NCI-H748 treated with DMSO at 0.1 percent for 48 hours (cell line): ENCODE results near the gene AFG1L.
"Not testable (repeated sequence)": the region's sequence is repeated elsewhere in the genome, so short reads cannot be mapped to it uniquely, and the experiment has no call there.

Experiments used
- DNase-seq: peaks from one replicate; lab custom pipeline; 2025; lab: John Stamatoyannopoulos, UW

AFG1L gene

DNA sequence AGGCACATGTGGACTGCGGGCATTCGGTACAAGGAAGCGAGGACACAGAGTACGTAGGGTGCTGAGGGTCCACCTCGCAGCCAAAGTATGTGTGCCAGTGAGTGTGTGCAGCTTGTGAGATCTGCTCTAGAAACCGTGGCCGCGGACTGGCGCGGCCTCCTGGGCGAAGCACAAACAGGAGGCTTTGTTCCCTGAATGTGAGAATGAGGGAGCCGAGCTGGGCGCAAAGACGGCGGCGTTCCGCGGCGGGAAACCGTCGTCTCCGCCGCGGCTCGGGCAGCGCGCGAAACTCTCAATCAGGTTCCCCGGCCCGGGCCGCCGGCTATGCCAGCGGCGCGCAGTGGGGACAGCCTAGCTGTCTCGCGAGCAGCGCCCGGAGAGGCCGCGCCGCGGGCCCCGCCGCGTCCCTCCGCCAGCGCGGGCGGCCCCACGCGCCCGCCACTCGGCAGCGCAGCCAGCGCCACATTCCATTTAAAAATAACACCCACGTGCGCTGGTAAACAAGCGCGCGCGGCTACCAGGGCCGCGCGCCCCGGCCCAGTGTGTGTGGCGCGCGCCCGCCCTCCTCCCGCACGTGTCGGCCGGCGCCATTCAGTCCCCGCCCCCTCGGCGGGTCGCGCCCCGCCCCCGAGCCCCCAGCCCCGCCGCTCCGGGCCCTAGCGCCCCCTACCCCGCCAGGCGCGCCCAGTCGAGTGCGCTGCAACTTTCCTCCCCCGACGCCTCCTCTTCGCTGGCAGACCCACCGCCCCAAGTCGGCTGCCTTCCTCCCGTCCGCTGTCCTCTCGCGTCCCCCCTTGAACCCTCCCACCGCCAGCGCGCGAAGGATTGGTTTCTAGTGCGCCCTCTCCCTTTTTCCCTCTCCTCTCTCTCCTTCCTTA, 262.9 kb downstream of the AFG1L start:
- peak; percentile 80 for DNase-seq

DNA sequence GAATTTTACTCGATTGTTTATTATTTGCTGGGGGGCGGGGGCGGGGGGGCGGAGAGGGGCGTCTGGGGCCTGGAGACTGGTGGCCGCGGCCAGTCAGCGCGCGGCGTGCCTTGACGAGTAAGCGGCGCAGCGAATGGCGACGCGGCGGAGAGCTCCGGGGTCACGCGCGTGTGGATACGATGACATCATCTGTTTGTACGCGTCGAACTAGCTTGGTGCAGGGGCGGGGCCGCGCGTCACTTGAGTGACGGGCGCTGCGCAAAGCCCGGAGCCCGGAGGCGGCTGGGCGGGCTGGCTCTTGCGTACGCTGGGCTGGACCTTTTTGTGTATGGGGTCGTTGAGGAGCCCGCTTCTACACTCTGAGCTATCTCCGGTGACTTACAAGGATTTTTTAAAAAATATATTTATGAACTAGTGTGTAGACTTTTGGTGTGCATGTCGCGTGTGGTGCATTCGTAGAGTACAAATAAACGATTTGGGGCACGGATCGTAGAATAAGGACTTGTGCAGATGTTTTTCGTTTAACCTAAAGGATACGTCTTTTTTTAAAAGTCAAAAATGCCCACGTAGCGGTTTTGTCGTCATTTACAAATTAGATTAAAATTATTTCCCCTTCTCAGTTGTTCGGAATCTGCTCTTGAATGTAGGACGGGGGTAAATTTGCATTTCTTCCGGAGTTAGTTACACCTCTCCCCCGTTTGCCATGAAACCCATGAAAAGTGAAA, 263.7 kb downstream of the AFG1L start:
- DNase-seq: peak; percentile 97

DNA sequence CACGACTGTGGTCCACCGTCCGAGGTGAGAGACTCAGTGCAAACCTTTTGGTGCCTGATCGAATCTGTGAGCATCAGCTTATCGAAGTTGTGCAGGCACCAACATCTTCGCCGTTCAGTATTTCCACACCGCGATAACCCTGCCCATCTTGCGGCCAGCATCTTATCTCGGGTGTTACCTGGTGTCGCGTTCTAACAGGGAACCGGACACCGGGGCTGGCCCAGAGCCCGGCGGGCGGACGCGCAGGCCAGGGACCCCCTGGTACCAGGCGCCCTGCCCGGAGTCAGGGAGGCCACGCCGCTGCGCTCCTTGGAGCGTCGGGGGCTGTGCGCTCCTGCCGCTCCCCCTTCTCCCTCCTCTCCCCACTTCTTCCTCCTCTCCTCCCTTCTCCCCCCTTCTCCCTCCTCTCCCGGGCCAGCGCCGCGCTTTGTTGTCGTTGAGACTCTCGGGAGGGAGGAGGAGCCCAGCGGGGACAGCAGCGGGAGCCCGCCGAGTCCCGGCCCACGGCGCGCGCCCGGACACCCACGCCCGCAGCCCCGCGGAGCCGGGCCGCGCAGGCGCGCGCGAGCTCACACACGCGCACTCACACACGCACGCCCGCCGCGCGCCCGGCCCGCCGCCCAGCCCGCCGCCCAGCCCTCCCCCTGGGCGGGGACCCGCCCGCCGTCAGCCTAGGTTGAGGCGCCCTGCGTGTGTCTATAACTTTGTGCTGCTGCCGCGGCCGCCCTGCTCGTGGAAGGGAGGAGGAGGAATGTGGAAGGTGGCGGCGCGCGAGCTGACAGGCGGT, 264.4 kb downstream of the AFG1L start:
- DNase-seq: peak; percentile 78

DNA sequence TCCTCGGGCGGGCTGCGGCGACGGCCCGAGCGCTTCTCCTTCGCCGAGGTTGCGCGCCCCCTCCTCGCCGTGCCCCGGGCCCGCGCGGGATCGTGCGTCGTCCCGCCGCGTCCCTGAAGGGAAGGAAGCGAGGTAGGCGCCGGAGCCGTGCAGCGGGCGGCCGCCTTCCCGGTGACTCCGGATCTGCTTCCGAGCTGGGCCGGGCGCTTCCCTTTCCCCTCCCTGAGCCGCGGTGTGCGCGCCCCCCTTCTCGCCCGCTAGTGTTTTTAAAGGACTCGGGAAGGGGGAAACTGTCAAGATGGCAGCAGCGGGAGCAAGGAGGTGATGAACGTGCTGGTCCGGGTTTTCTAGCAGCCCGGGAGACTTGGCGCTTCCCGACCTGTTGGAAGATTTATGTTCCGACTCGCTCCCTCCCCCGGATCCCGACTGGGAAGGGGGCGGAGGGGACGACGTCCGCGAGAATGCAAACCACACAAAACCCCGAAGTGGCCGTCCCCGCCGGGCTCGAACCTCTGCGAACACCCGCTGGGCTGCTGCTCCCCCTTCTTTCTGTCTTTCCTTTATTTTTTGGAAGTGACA, 265.1 kb downstream of the AFG1L start:
- DNase-seq: peak; percentile 60

DNA sequence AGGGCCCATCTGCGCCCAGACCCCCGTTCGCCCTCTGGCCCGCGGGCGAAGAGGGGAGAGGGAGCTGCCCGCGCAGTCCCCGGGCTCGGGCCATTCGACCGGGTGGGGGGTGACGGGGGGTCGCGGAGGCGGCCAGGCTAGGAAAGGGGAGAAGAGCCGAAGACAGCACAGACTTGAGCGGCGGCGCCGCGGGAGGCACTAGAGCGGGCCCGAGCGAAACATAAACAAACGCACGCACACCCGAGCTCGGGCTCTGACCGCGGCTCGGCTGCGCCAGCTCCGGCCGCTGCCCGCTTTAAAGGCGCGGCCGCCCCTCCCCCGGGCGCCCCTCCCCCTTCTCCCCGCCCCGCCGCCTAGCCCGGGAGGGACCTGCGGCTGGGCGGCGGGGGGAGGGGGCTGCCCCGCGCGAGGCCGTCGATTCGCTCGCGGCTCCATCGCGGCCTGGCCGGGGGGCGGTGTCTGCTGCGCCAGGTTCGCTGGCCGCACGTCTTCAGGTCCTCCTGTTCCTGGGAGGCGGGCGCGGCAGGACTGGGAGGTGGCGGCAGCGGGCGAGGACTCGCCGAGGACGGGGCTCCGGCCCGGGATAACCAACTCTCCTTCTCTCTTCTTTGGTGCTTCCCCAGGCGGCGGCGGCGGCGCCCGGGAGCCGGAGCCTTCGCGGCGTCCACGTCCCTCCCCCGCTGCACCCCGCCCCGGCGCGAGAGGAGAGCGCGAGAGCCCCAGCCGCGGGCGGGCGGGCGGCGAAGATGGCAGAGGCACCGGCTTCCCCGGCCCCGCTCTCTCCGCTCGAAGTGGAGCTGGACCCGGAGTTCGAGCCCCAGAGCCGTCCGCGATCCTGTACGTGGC, 265.8 kb downstream of the AFG1L start, which contains the start of gene FOXO3:
TSS of gene FOXO3 (plus strand) at position 455 of the 846 bp plus-strand sequence. CDS start at position 747, 292 bp downstream.
- peak; percentile 71 for DNase-seq

DNA sequence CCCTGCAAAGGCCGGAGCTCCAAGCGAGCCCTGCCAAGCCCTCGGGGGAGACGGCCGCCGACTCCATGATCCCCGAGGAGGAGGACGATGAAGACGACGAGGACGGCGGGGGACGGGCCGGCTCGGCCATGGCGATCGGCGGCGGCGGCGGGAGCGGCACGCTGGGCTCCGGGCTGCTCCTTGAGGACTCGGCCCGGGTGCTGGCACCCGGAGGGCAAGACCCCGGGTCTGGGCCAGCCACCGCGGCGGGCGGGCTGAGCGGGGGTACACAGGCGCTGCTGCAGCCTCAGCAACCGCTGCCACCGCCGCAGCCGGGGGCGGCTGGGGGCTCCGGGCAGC, 266.4 kb downstream of the AFG1L start:
- not testable (repeated sequence) for DNase-seq

DNA sequence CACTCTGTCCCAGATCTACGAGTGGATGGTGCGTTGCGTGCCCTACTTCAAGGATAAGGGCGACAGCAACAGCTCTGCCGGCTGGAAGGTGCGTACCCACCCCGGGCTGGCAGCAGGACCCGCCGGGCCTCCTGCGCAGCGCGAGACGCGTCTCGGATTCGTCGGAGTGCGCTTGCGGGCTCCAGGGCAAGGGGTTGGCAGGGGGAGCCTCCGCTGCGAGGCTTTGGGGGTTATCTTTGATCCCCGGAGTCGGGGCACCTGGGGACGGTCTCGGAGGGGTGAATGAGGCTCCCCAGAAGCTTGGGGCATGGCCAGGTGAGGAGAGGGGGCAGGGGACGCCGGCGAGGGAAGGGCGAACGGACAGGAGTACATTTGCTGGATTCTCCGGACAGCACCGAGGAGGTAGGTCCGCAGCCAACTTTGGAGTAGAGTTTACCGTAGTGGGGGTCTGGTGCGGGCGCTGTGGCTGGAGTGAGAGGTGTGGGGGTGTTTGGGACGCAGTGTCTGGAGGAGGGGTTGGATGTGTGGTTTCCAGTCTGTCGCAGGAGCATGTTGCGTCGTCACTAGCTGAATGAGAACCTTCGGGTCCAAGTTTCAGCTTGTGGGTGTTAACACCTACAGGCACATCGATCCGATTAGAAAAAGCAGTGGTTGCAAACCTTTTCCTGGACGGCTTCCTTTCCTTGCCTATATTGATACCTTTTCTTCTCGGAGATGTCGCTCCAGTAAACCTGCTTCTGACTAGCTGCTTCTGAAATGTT, 267.1 kb downstream of the AFG1L start:
- peak; percentile 18 for DNase-seq

DNA sequence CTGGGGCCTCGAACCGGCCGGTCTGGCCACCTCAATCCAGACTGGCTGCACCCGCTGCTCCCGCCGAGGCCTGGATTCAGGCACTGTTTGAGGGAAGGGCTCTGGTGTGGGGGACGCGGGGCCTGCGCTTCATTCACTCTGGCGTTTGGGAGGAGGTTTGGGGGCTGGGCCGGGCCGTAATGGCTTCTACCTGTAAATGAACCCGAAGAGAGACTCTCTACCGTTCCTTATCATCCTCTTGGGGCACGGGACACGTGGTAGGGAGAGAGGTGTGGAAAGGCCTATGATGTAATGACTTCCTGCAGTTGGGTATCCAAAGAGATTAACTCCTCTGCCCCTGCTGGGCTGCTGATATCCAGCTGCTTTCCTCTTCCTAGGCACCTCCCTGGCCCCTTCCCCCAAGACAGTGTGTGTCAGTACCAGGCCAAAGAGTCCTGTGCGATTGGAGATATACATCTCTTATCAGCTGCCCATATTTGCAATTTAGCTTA, 267.7 kb downstream of the AFG1L start:
- peak; percentile 21 for DNase-seq

DNA sequence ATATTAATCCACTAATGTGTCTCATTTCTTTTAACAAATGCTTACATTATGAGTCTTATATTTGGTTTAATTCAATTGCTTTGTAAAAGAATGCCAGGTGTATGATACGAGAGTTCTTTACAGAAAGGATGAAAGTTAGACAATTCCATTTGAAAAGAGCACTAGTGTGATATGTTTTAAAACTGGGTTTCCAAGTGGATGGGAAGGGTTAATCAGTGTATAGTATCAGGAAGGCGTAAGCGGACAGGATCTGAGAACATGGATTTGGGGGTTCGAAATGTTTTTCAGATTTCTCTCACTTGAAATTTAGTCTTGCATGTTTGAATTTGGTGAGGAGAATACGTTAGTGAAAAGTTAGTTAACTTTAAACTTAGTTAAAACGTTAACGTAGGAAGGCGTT, 268.4 kb downstream of the AFG1L start:
- no peak for DNase-seq

DNA sequence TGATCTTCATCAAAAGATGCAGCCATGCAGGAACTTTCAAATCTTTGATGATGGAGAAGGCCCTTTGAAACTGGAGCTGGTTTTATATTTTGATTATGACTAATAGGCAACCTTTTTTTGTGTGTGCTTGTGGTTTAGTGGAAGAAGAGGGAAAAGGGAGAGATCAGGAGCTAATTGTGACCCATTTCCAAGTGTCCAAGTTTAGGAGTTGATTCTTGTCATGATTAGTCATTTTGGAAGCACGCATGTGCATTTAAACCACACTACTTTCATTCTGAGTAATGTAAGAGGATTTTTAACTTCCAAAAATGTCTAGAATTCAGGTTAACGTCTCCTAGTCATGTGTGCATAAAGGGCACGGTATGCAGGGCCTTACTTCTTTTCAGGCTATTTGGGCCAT, 269.3 kb downstream of the AFG1L start:
- DNase-seq: no peak

DNA sequence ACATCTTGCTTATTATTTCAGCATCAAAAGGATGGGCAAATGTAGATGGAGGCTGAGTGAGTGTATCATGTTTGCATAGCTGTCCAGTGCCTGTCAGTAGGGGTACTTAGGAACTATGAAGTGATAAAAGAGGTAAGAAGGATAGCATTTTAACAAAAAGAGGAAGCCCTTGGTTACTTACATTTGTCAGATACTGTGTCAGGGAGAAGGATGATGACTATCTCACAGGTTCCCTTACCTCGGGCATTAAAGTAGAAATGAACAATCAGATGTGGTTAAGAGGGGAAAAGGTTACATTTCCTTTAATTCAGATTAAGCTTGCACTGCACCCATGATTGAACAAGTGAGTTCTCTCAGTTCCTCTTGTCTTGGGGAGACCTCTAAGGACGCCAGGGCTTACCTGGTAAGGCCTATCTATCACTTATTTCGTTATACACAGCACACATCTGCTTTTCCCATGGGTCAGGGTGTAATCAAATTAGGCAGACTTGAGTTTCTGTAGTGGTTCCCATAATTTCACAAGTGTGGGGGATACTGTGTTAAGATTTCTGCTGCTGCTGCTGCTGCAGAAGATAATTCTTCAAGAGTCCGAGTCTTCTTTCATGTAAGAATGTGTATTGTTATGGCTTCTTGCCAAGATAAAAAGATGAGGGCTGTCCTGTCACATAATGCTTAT, 270.4 kb downstream of the AFG1L start:
- no peak for DNase-seq

DNA sequence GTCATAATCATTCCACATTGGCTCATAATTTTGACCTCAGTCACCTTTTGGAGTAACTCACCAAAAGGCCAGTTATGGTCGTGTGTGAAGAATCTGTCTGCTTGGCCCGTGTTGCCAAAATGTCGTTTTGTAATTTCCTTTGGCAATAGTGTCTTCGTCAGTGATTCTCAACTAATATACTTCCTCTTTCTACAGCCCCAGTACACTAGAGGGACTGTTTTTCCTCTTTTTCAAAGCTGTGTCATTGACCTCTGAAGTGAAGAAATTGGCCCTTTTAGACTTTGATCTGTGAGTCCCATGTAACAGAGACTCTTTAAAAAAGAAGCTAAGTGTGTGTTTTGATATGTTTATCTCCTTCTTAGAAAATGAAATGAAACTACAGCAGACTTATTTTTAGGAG, 271.0 kb downstream of the AFG1L start:
- DNase-seq: no peak

DNA sequence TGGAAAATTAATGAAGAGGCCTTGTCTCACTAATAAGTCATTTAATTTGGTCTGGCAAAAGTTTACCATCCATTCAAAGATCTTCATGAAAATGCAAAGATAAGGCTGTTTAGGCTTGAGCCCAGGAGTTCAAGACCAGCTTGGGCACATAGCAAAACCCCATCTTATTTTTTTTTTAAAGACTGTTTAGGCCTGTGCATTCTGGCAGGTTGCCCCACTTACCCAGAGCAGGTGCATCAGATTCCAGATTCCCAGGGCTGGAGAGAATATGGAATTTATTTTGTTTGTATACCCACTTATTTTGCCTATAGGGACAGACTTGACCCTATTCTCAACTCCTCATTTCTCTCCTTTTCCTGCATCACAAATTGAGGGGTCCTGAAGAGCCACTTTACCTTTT, 271.6 kb downstream of the AFG1L start:
- DNase-seq: no peak

DNA sequence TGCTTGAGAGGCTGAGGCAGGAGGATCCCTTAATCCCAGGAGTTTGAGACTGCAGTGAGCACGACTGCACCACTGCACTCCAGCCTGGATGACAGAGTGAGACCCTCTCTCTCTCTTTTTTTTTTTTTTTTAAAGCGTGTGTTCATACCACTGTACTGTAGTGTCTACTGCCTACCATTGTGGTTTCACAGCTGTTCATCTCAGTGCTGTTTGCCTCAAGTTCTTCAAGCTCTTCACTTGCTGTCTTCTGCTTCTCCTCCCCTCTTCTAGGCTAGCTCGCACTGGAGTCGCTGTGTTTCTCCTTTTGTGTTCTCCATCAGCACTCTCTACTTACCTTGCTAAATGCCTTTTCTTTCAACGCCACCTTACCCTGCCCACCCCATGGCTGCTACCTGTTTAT, 273.2 kb downstream of the AFG1L start:
- DNase-seq: no peak

DNA sequence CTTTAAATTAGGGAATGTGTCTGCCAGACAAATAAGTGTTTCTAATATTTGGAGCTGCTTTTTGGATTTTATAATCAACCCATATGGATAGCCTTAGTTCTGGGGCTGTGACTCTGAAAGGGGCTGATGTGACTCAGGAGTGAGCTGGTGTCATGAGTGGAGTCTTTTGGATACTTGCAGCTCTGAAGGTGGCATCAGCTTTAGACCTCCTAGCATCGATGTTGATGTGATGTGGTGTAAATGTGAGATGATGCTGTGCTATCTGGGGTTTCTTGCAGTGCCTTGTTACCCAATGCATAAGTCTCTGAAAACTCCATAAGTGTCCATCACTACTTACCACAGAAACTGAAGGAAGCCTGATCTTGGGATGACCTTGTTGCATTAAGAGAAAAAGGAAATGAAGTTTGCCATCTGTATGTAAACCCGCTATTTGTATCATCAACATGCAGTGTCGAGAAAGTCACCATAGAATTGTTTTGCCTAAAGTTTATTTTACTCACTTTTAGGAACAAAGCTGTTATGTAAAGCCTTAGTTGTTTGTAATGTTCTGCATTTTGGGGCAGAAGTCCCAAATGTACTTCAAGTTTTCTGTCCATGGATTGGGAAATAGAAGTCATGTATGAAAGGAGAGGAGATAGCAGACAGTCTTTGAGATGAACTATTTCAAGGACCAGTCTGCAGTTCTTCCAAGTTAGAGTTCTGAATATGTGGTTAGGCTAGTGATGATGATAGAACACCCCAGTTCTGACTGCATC, 273.9 kb downstream of the AFG1L start:
- DNase-seq: no peak

DNA sequence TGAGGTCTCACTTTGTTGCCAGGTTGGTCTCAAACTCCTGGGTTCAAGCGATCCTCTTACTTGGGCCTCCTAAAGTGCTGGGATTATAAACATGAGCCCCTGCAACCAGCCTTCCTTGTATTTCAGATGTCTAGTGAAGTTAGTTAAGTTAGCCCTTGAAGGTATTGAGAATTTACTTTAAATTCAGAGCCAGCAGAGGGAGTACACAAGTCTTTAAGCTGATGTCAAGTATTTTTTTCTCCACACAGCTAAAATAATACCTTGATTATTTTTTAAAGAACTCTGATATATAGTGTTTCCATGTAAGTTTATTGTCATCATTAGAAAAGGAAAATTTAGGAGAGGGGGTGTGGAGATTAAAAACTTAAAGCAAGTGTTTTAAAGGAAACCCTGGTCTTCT, 275.7 kb downstream of the AFG1L start:
- DNase-seq: no peak

DNA sequence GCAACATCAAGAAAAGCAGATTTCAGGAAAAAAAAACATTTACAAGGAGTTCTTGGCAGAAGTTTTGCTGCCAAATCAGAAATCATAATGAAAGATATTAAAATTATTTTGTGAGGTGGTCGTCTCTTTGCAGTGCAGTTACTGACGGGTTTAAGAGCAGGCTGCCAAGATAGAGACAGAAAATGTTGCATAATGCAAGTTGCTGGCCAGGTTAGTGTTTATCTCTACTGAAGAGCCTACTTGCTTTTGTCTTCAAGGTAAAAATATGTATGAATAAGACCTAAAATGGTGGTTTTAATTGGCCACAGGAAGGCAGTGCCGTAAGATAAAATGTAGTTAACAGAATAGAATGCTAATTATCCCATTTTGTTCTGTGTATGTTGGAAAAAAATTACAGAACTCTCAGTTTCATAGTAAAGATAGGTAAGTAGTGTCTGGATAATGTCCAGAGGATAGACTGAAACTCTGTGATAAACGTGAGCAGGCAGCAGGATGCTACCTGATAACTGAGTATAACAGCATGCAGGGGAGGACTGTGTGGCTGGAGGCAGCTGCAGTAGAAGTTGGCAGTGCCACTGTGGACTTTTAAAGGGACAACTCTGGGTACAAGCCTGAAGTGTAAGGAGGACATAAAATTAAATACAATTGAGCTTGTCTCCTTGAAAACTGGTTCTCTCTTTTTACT, 279.7 kb downstream of the AFG1L start:
- DNase-seq: no peak
